A549 (cell line): ENCODE measurements around the gene TXNDC2. TPM values are rescaled to one million over a fixed set of nuclear protein-coding genes. Genes with fewer than 3 reads are reported as not detected.

ENCODE experiments used
- ATAC-seq, 2 experiments: fragments of 200-7000 bp in 1 of 2; fragments of >200 bp in 1 of 2; cut with Nextera tagmentation in 1 of 2; cut with Tn5 transposase in 1 of 2; 3 replicates each; pipeline versions ENCODE4 v1.8.0 to v1.9.1; 2018 to 2020; ENCODE audit warnings: mild to moderate bottlenecking in 1 of 2, moderate library complexity in 1 of 2
- CTCF ChIA-PET: fragments of 300-600 bp; sonication (Branson Sonifier 250); formaldehyde crosslinking; extraction: SDS; loops from one replicate; lab custom pipeline; 2021; ENCODE audit warnings: antibody characterized with exemption, inconsistent platforms; lab: Yijun Ruan, JAX
- POLR2A ChIA-PET: fragments of 350-600 bp; formaldehyde crosslinking; extraction: SDS; loops from one replicate; lab custom pipeline; 2021; ENCODE audit warnings: antibody characterized with exemption, inconsistent platforms; lab: Yijun Ruan, JAX
- DNase-seq, 2 experiments: peaks; one replicate each; pipeline versions ENCODE4 v3.0.0 to v3.0.0-alpha.2; 2011 to 2016; ENCODE audit warnings: low read depth in 1 of 2, low spot score in 1 of 2
- FAIRE-seq: peaks from 2 replicates; lab custom pipeline; 2011; peaks lifted over from hg19 to GRCh38; lab: Jason Lieb, UNC
- H3K27ac ChIP-seq, 2 experiments: fragments of >200 bp; sonication (Bioruptor Twin); formaldehyde crosslinking; 3 replicates each; pipeline ENCODE4 v1.5.1; 2016 to 2017
- H3K4me1 ChIP-seq: fragments of >200 bp; sonication (Bioruptor Twin); formaldehyde crosslinking; 3 replicates; pipeline ENCODE4 v1.6.1; 2016
- H3K4me2 ChIP-seq: fragments of >200 bp; sonication (Bioruptor Twin); formaldehyde crosslinking; 3 replicates; pipeline ENCODE4 v1.6.1; 2016
- H3K4me3 ChIP-seq: fragments of >200 bp; sonication (Bioruptor Twin); formaldehyde crosslinking; 3 replicates; pipeline ENCODE4 v1.5.1; 2016
- H3K9me3 ChIP-seq: fragments of >200 bp; sonication (Bioruptor Twin); formaldehyde crosslinking; 3 replicates; pipeline ENCODE4 v1.6.1; 2016
- CHD2 ChIP-seq: fragments of 150-350 bp; IDR thresholded peaks from 2 replicates; pipeline ENCODE4 v1.6.1; 2014; ENCODE audit warnings: low read length; ENCODE audit not compliant: partially characterized antibody
- CHD4 ChIP-seq: fragments of 200-600 bp; sonication (generic); IDR thresholded peaks from 2 replicates; pipeline ENCODE4 v1.6.1; 2016; ENCODE audit warnings: antibody characterized with exemption, mild to moderate bottlenecking, borderline replicate concordance
- CTCF ChIP-seq: fragments of >200 bp; sonication (Bioruptor Twin); formaldehyde crosslinking; IDR thresholded peaks from 3 replicates; pipeline ENCODE4 v1.5.1; 2016
- FOSB ChIP-seq: fragments of 250-450 bp; sonication (Bioruptor Pico); IDR thresholded peaks from 2 replicates; pipeline ENCODE4 v1.5.0; 2020; ENCODE audit warnings: mild to moderate bottlenecking, moderate library complexity
- FOSL2 ChIP-seq, 2 experiments: fragments of 450-650 bp in 1 of 2; fragments of >200 bp in 1 of 2; sonication (Bioruptor Twin) in 1 of 2; formaldehyde crosslinking; IDR thresholded peaks; 2 replicates each; pipeline versions ENCODE4 v1.5.0 to v1.6.1; 2016 to 2020; ENCODE audit warnings: mild to moderate bottlenecking in 1 of 2, moderate library complexity in 1 of 2
- HEYL ChIP-seq: fragments of 250-450 bp; sonication (Bioruptor Pico); IDR thresholded peaks from 2 replicates; pipeline ENCODE4 v1.8.0; 2021; ENCODE audit warnings: mild to moderate bottlenecking, moderate library complexity
- HMGXB4 ChIP-seq: fragments of 250-450 bp; sonication (Bioruptor Pico); IDR thresholded peaks from 2 replicates; pipeline ENCODE4 v1.5.0; 2021; ENCODE audit warnings: mild to moderate bottlenecking, moderate library complexity, borderline replicate concordance
- HOXA7 ChIP-seq: fragments of 250-450 bp; sonication (Bioruptor Pico); IDR thresholded peaks from 2 replicates; pipeline ENCODE4 v1.5.0; 2020; ENCODE audit warnings: mild to moderate bottlenecking, moderate library complexity
- MAX ChIP-seq: IDR thresholded peaks from 2 replicates; pipeline ENCODE4 v1.6.1; 2012
- NFE2L2 ChIP-seq: fragments of 150-350 bp; conservative IDR thresholded peaks from 2 replicates; pipeline ENCODE4 v1.6.1; 2014; ENCODE audit warnings: low read length
- NPAS2 ChIP-seq: fragments of 250-450 bp; sonication (Bioruptor Pico); IDR thresholded peaks from 2 replicates; pipeline ENCODE4 v1.8.0; 2022; ENCODE audit warnings: mild to moderate bottlenecking, moderate library complexity, borderline replicate concordance
- PBX3 ChIP-seq: IDR thresholded peaks from 2 replicates; pipeline ENCODE4 v1.6.1; 2012
- PHF8 ChIP-seq: fragments of 200-600 bp; sonication (generic); IDR thresholded peaks from 2 replicates; pipeline ENCODE4 v1.6.1; 2016; ENCODE audit warnings: low read depth, mild to moderate bottlenecking, antibody characterized with exemption, moderate library complexity, borderline replicate concordance
- RARB ChIP-seq: fragments of 250-450 bp; sonication (Bioruptor Pico); IDR thresholded peaks from 2 replicates; pipeline ENCODE4 v1.8.0; 2021; ENCODE audit warnings: mild to moderate bottlenecking, moderate library complexity
- RNF2 ChIP-seq: fragments of 200-600 bp; sonication (generic); IDR thresholded peaks from 2 replicates; pipeline ENCODE4 v1.6.1; 2016; ENCODE audit warnings: low read depth, mild to moderate bottlenecking, antibody characterized with exemption, moderate library complexity, borderline replicate concordance
- SMC3 ChIP-seq: fragments of >200 bp; sonication (Bioruptor Twin); formaldehyde crosslinking; IDR thresholded peaks from 3 replicates; pipeline ENCODE4 v1.6.1; 2018; ENCODE audit warnings: inconsistent platforms
- SREBF2 ChIP-seq: fragments of 450-650 bp; IDR thresholded peaks from 2 replicates; pipeline ENCODE4 v1.6.1; 2014; ENCODE audit warnings: mild to moderate bottlenecking, moderate library complexity
- TFCP2L1 ChIP-seq: fragments of 250-450 bp; sonication (Bioruptor Pico); IDR thresholded peaks from 2 replicates; pipeline ENCODE4 v1.5.0; 2021; ENCODE audit warnings: mild to moderate bottlenecking
- WGBS: methylation state at CpG from one replicate; pipeline ENCODE4 v1.1.6; 2017; ENCODE audit errors: missing lambda C conversion rate; 5-methylcytosine and 5-hydroxymethylcytosine counted together
- polyA plus RNA-seq, 4 experiments: library from polyadenylated mRNA; depleted of rRNA in 3 of 4; stranded (reverse); fragments of >200 nt; fragmentation: RNase III in 1 of 4; extraction: RNeasy Plus Mini Kit Qiagen cat#74134 plus additional on column Dnase treatment in 1 of 4; gene quantifications; 2 replicates in 3 of 4; 3 replicates in 1 of 4; pipeline ENCODE4 v1.2.3, GENCODE V29; 2011 to 2017
- TF ChIP-seq, protein P1 (sequence below): IDR thresholded peaks from 2 replicates; pipeline ENCODE4 v1.6.1; 2012; ENCODE audit warnings: low read depth, borderline replicate concordance

The TXNDC2 gene
- polyA plus RNA-seq, 2 of the 4 experiments (the other 2 are of a cell fraction): 0.06 to 0.16 TPM

DNA sequence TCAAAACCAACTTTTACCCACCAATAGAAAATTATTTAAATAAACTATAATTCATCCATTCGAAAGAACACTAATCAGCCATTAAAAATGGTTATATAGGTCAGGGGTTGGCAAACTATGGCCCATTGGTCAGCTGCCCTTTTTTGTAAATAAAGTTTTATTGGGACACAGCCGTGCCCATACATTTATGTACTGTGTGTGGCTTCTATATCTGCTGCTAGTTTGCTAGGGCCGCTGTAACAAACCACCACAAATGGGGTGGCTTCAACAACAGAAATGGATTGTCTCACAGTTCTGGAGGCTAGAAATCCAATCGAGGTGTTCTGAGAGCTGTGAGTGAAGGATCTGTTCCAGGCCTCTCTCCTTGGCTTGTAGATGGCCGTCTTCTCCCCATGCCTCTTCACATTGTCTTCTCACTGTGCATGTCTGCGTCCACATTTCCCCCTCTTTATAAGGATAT lies 7.0 kb upstream of the TXNDC2 start (continued):
- TF ChIP-seq NFE2L2 (no peak), CHD2 (no peak), RARB (no peak), PHF8 (no peak)

DNA sequence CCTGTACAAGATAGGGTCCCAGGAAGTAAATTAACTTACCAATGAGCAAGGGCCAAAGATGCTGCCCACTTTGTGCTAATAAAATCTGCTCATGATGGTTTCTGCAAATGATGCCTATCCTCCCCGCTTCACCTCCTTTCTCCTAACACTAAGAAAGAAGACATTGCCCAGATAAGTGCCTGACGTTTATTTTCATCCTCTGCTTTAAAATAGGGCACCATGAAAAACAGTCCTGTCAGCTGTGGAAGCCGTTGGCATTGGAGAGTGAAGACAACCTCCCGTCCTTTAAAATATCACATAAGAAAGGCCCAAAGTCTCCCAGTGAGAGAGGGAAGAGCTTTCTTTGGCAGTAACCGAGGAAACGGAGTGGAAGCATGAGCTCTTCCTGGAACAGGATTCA lies 1.7 kb upstream of the TXNDC2 start:
- ChIA-PET POLR2A (no interaction called here), CTCF (interaction anchor here (1.2 kb wide), 1 partner anchor 9 kb away, joined by 3 read pairs; no protein-coding TSS in a partner anchor)
- Histone ChIP-seq H3K4me2 (no peak overlapping the region), H3K27ac (no peak overlapping the region), H3K4me3 (no peak overlapping the region), H3K4me1 (no peaks in the 10 kb centered on the region), H3K9me3 (no peaks in the 10 kb centered on the region)
- ATAC-seq (no peak), FAIRE-seq (no peak), DNase-seq (no peak)
- 85% methylated on average over 6 of the region's 6 CpGs for WGBS
- no peak for TF ChIP-seq CHD4
- no peak for TF ChIP-seq FOSB (CRISPR knock-in tag)
- TF ChIP-seq, protein P1, sequence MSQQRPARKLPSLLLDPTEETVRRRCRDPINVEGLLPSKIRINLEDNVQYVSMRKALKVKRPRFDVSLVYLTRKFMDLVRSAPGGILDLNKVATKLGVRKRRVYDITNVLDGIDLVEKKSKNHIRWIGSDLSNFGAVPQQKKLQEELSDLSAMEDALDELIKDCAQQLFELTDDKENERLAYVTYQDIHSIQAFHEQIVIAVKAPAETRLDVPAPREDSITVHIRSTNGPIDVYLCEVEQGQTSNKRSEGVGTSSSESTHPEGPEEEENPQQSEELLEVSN: no peak
- no peak for TF ChIP-seq HMGXB4 (CRISPR knock-in tag)
- TF ChIP-seq PBX3: no peak
- TF ChIP-seq TFCP2L1 (CRISPR knock-in tag): no peak

DNA sequence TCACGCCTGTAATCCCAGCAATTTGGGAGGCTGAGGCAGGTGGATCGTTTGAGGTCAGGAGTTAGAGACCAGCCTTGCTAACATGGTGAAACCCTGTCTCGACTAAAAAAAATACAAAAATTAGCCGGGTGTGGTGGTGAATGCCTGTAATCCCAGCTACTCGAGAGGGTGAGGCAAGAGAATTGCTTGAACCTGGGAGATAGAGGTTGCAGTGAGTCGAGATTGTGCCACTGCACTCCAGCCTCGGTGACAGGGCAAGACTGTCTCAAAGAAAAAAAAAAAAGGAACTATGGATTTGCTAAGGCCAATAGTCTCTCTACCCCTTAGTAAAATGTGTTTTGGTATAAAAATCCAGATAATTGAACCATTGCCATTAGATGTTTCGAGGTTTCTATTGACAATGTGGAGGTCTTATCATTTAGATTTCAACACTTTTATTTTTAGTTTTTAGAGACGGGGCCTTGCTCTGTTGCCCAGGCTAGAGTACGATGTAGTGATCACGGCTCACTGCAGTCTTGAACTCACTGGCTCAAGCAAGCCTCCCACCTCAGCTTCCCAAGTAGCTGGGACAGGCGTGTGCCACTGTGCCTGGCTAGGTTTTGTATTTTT lies 1.1 kb upstream of the TXNDC2 start:
- DNase-seq (no peak), FAIRE-seq (no peak)
- ChIA-PET CTCF (interaction anchor here (1.2 kb wide), 1 partner anchor 8 kb away, joined by 3 read pairs; no protein-coding TSS in a partner anchor), POLR2A (no interaction called here)
- no peaks in the 10 kb centered on the region for H3K9me3 ChIP-seq
- H3K4me3 ChIP-seq: no peak overlapping the region
- H3K4me2 ChIP-seq: no peak overlapping the region
- WGBS: 80% methylated on average over 12 of the region's 12 CpGs
- H3K27ac ChIP-seq: peak overlapping the region in 1 of 2 experiments; percentile 35; a peak in 1 of 6 replicates
- no peak for TF ChIP-seq CTCF
- no peak for TF ChIP-seq SMC3
- TF ChIP-seq FOSL2 (IDR thresholded peaks at IDR 0.05): no peak
- no peak for TF ChIP-seq FOSL2 (CRISPR knock-in tag; IDR thresholded peaks at IDR 0.05)
- TF ChIP-seq, all 56 proteins: peak for 0
- no peak for ATAC-seq
- no peaks in the 10 kb centered on the region for H3K4me1 ChIP-seq

- no peaks in the 10 kb centered on the region for H3K4me1 ChIP-seq
- FAIRE-seq (no peak), DNase-seq (no peak), ATAC-seq (no peak)
- no peak overlapping the region for H3K4me2 ChIP-seq
- WGBS: 89% methylated on average over 3 of the region's 3 CpGs
- ChIA-PET POLR2A (interaction anchor here (1.4 kb wide), 1 partner anchor 9 kb away, joined by 6 read pairs; no protein-coding TSS in a partner anchor), CTCF (no interaction called here)
- no peaks in the 10 kb centered on the region for H3K9me3 ChIP-seq
- TF ChIP-seq FOSL2 (IDR thresholded peaks at IDR 0.05): no peak
- TF ChIP-seq FOSL2 (CRISPR knock-in tag; IDR thresholded peaks at IDR 0.05): no peak
- no peak for TF ChIP-seq MAX
- TF ChIP-seq HEYL (CRISPR knock-in tag): no peak
- TF ChIP-seq PHF8: no peak
- TF ChIP-seq CHD2: no peak
- no peak for TF ChIP-seq NPAS2 (CRISPR knock-in tag)
- TF ChIP-seq HOXA7: no peak
- TF ChIP-seq RNF2: no peak
- TF ChIP-seq RARB: no peak
- no peak for TF ChIP-seq SREBF2
- H3K27ac ChIP-seq: no peak overlapping the region; a peak in 1 of 6 replicates
- no peak overlapping the region for H3K4me3 ChIP-seq
Measured at GRCh38 chr18:9886005-9886348, 204 bp downstream of the TXNDC2 start.
